Prostate gland (tissue), 2 donors: ENCODE results near the gene MORC2.

Experiments used
- CTCF ChIP-seq, 4 experiments: fragments of 200-600 bp in 2 of 4; fragments of 450-650 bp in 2 of 4; sonication (generic) in 2 of 4; IDR thresholded peaks; 1 replicate in 3 of 4; 2 replicates in 1 of 4; pipeline ENCODE4 v1.5.1; 2016 to 2019; ENCODE audit warnings: antibody characterized with exemption in 4 of 4, mild to moderate bottlenecking in 2 of 4, moderate library complexity in 2 of 4
- POLR2A ChIP-seq: fragments of 450-650 bp; IDR thresholded peaks from one replicate; pipeline ENCODE4 v1.6.1; 2016; ENCODE audit warnings: antibody characterized with exemption, mild to moderate bottlenecking
- POLR2AphosphoS5 ChIP-seq: sonication (generic); formaldehyde crosslinking; IDR thresholded peaks from one replicate; pipeline ENCODE4 v1.6.1; 2017; ENCODE audit warnings: antibody characterized with exemption

GRCh38 chr22:30909306-30909705 lies 59.3 kb downstream of the MORC2 start:
- TF ChIP-seq POLR2A (no peak), CTCF (IDR thresholded peaks at IDR 0.05) (no peak), POLR2AphosphoS5 (no peak)
